GM21619 (cell line): Measurements from ENCODE around the gene KRAS.
"Not testable (repeated sequence)": the region's sequence is repeated elsewhere in the genome, so short reads cannot be mapped to it uniquely, and the experiment has no call there.

Experiments used
- ATAC-seq: cut with Tn5 transposase; IDR thresholded peaks from one replicate; pipeline ENCODE4 v1.9.1; 2021; ENCODE audit not compliant: unreplicated experiment

KRAS gene

GRCh38 chr12:25250744-25251730, at the start of gene KRAS:
Gene KRAS (minus strand): TSS chr12:25250929.
- ATAC-seq: peak; percentile 77

- no peak for ATAC-seq
Measured at GRCh38 chr12:25296381-25296780, 45.7 kb upstream of the KRAS start.

GRCh38 chr12:25295361-25295760, 44.6 kb upstream of the KRAS start:
- no peak for ATAC-seq

- no peak for ATAC-seq
Measured at GRCh38 chr12:25293653-25294052, 42.9 kb upstream of the KRAS start.

- ATAC-seq: not testable (repeated sequence)
Measured at GRCh38 chr12:25292810-25293221, 42.1 kb upstream of the KRAS start.

GRCh38 chr12:25287610-25288009, 36.9 kb upstream of the KRAS start:
- ATAC-seq: no peak

GRCh38 chr12:25286837-25287236, 36.1 kb upstream of the KRAS start:
- ATAC-seq: no peak

GRCh38 chr12:25284024-25284423, 33.3 kb upstream of the KRAS start:
- no peak for ATAC-seq

- no peak for ATAC-seq
Measured at GRCh38 chr12:25283006-25283405, 32.3 kb upstream of the KRAS start.

- no peak for ATAC-seq
Measured at GRCh38 chr12:25280082-25280481, 29.4 kb upstream of the KRAS start.

- ATAC-seq: no peak
Measured at GRCh38 chr12:25278269-25278668, 27.5 kb upstream of the KRAS start.

- no peak for ATAC-seq
Measured at GRCh38 chr12:25276199-25276937, 25.6 kb upstream of the KRAS start.

GRCh38 chr12:25271486-25272098, 20.9 kb upstream of the KRAS start:
- no peak for ATAC-seq

- peak; percentile 79 for ATAC-seq
Measured at GRCh38 chr12:25269701-25270100, 19.0 kb upstream of the KRAS start.

- no peak for ATAC-seq
Measured at GRCh38 chr12:25266497-25266896, 15.8 kb upstream of the KRAS start.

- no peak for ATAC-seq
Measured at GRCh38 chr12:25264862-25265261, 14.1 kb upstream of the KRAS start.

- ATAC-seq: no peak
Measured at GRCh38 chr12:25264114-25264513, 13.4 kb upstream of the KRAS start.

- no peak for ATAC-seq
Measured at GRCh38 chr12:25263594-25263993, 12.9 kb upstream of the KRAS start.

- no peak for ATAC-seq
Measured at GRCh38 chr12:25262389-25263074, 11.8 kb upstream of the KRAS start.

GRCh38 chr12:25257590-25258324, 7.0 kb upstream of the KRAS start:
- no peak for ATAC-seq
